Articular chondrocyte of knee joint (primary cell): ENCODE results near the gene POLL. TPM values are rescaled to one million over a fixed set of nuclear protein-coding genes. Genes with fewer than 3 reads are reported as not detected.

ENCODE experiments used
- small RNA-seq: library from RNA; depleted of rRNA; stranded (forward); fragments of <200 nt; gene quantifications from one replicate; pipeline ENCODE3, GENCODE V24; 2012
- total RNA-seq: library from RNA; depleted of rRNA; stranded (reverse); fragments of >200 nt; gene quantifications from 2 replicates; pipeline ENCODE4 v1.2.3, GENCODE V29; 2012

Gene POLL
- total RNA-seq, result 11.6 and 14.9 TPM in 2 replicates

DNA sequence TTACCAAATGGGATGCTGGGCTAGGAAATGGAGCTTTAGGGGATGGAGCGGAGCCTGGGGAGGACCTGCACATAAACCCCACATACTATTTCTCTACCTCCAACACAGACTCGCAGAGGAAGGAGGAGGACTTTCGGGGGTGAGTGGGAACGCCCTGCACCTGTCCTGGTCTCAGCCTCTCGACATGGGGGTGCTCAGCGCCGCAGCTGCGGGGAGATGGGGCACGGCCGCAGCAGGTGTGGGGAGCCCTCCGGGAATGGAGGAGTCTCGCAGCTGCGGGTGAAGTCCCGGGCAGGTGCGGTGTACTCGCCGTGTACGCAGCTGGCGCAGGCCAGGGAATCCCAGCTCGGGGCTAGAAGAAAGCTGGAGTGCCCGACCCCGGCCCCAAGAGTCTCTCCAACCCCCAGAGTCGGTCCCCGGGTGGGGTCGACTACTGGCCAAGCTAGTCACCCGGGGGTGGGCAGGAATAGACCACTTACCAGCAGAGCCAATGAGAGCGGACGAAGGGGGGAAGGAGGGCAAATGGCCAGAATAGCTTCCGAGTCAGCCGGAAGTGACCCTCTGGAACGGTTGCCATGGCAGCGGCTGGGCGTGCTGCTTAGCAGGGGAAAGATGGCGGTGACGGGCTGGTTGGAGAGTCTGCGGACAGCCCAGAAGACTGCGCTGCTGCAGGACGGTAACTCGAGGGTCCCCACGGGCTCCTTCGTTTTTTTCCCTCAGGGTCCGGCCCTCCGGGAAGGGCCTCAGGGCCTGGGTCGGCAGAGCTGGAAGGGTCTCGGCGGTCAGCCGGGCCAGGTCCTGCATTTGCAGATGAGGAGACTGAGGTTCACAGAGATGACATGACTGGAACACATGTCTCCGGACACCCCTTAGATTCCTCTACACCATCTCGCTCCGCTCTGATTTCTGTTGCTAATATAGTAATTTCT, at the start of gene POLL, which contains the start of gene DPCD:
TSS of gene POLL (minus strand) at position 533 of the 929 bp plus-strand sequence. CDS start 897 bp downstream, outside the sequence.
TSS of gene DPCD (plus strand) at position 597 of the 929 bp plus-strand sequence. CDS start at position 613, 16 bp downstream.

Small RNA genes lying within 50 kb of the gene (small RNA-seq; reads per million reads assigned to genes)
- gene MIR3158-1, result 5.8 reads per million, percentile 91 among the genes with 10 or more reads in this experiment
- not detected for gene RNU6-1165P

Other genes with a start within 250 kb of the POLL start
- gene BTRC, start 234.1 kb downstream of the POLL start, total RNA-seq, result 11.5 and 14.7 TPM in 2 replicates
- 38.2 and 47.0 TPM in 2 replicates for gene DPCD, start 64 bp upstream of the POLL start, total RNA-seq
- gene FBXW4, start 106.9 kb upstream of the POLL start, total RNA-seq, result 46.0 and 49.9 TPM in 2 replicates
- gene FGF8, start 187.9 kb upstream of the POLL start, total RNA-seq, result 0.43 TPM in 1 of 2 replicates, not detected in the other
- gene NPM3, start 195.2 kb upstream of the POLL start, total RNA-seq, result 51.1 and 56.7 TPM in 2 replicates
- gene OGA, start 230.2 kb upstream of the POLL start, total RNA-seq, result 143 and 150 TPM in 2 replicates